ENCODE data around the gene MAT1A. TPM values are rescaled to one million over a fixed set of nuclear protein-coding genes. Genes with fewer than 3 reads are reported as not detected.

The MAT1A gene
- total RNA-seq, 5 donors from 2014 or later (not counting 1 experiment from before 2014, with no cell fraction given): 0.23 to 0.33 (median 0.28) TPM; not detected in 2

GRCh38 chr10:80268266-80268665 lies 21.2 kb downstream of the MAT1A start:
- Mint-ChIP-seq H3K9me3 (peaks cover 0 to 12% (median 0%) of the 10 kb centered on the region in 3 donors), H3K27me3 (peaks cover 9 to 10% of the 10 kb centered on the region in 2 donors), H3K36me3 (no peaks in the 10 kb centered on the region), H3K4me1 (no peaks in the 10 kb centered on the region), H3K27ac (no peak overlapping the region), H3K4me3 (no peak overlapping the region)
- Histone ChIP-seq H3K4me1 (ENCODE audit: control insufficient read depth in 1 of 2, extremely low read depth in 1 of 2, insufficient read depth in 2 of 2, low read length in 2 of 2) (no peaks in the 10 kb centered on the region), H3K4me3 (ENCODE audit: control insufficient read depth in 1 of 2, extremely low read depth in 1 of 2, low read length in 1 of 2) (no peak overlapping the region), H3K27me3 (replicated peaks in 1 of 2; ENCODE audit: control insufficient read depth in 2 of 2, extremely low read depth in 1 of 2, insufficient read depth in 2 of 2, low read length in 1 of 2) (peaks cover 0 to 22% of the 10 kb centered on the region in 2 experiments), H3K36me3 (ENCODE audit: control insufficient read depth in 2 of 2, extremely low read depth in 1 of 2, insufficient read depth in 1 of 2, low read length in 1 of 2) (no peaks in the 10 kb centered on the region), H3K9me3 (no peaks in the 10 kb centered on the region), H3K27ac (ENCODE audit: low read length) (no peak overlapping the region)
- no peak for DNase-seq
- POLR2A ChIA-PET: no interaction called here
- CTCF ChIA-PET: no interaction called here
- ATAC-seq (replicated peaks in 1 of 4): no peak
- WGBS (ENCODE audit: insufficient coverage): no CpG with 5 or more reads among the region's 2 CpGs

GRCh38 chr10:80266513-80266863 lies 23.0 kb downstream of the MAT1A start:
- H3K4me3 ChIP-seq (ENCODE audit: control insufficient read depth in 1 of 2, extremely low read depth in 1 of 2, low read length in 1 of 2): no peak overlapping the region
- Mint-ChIP-seq H3K4me1 (no peaks in the 10 kb centered on the region), H3K9me3 (peaks cover 0 to 16% (median 2%) of the 10 kb centered on the region in 3 donors), H3K27me3 (peaks cover 9 to 10% of the 10 kb centered on the region in 2 donors), H3K4me3 (no peak overlapping the region), H3K27ac (no peak overlapping the region), H3K36me3 (no peaks in the 10 kb centered on the region)
- DNase-seq (no peak), ATAC-seq (replicated peaks in 1 of 4) (no peak)
- peaks cover 0 to 13% of the 10 kb centered on the region in 2 experiments for H3K27me3 ChIP-seq (replicated peaks in 1 of 2; ENCODE audit: control insufficient read depth in 2 of 2, extremely low read depth in 1 of 2, insufficient read depth in 2 of 2, low read length in 1 of 2)
- H3K36me3 ChIP-seq (ENCODE audit: control insufficient read depth in 2 of 2, extremely low read depth in 1 of 2, insufficient read depth in 1 of 2, low read length in 1 of 2): no peaks in the 10 kb centered on the region
- ChIA-PET POLR2A (no interaction called here), CTCF (no interaction called here)
- WGBS (ENCODE audit: insufficient coverage): no CpG with 5 or more reads among the region's 4 CpGs
- no peak overlapping the region for H3K27ac ChIP-seq (ENCODE audit: low read length)
- H3K4me1 ChIP-seq (ENCODE audit: control insufficient read depth in 1 of 2, extremely low read depth in 1 of 2, insufficient read depth in 2 of 2, low read length in 2 of 2): no peaks in the 10 kb centered on the region
- H3K9me3 ChIP-seq: no peaks in the 10 kb centered on the region

- CTCF ChIA-PET: interaction anchor here (0.6 to 0.7 kb wide), 3 partner anchors 39 to 1138 kb away, joined by 3 to 5 read pairs (median 5); no protein-coding TSS in a partner anchor
Observed at GRCh38 chr10:80265740-80266512, 23.5 kb downstream of the MAT1A start.

GRCh38 chr10:80264081-80265056 lies 25.1 kb downstream of the MAT1A start:
- Mint-ChIP-seq H3K27me3 (peaks cover 4 to 6% of the 10 kb centered on the region in 2 donors), H3K4me1 (no peaks in the 10 kb centered on the region), H3K27ac (no peak overlapping the region), H3K36me3 (no peaks in the 10 kb centered on the region), H3K9me3 (peaks cover 0 to 16% (median 2%) of the 10 kb centered on the region in 3 donors), H3K4me3 (no peak overlapping the region)
- H3K4me1 ChIP-seq (ENCODE audit: control insufficient read depth in 1 of 2, extremely low read depth in 1 of 2, insufficient read depth in 2 of 2, low read length in 2 of 2): peaks cover 0 to 3% of the 10 kb centered on the region in 2 experiments
- no peak overlapping the region for H3K4me3 ChIP-seq (ENCODE audit: control insufficient read depth in 1 of 2, extremely low read depth in 1 of 2, low read length in 1 of 2)
- POLR2A ChIA-PET: no interaction called here
- 61% methylated on average over 12 of the region's 25 CpGs for WGBS (ENCODE audit: insufficient coverage)
- H3K27me3 ChIP-seq (replicated peaks in 1 of 2; ENCODE audit: control insufficient read depth in 2 of 2, extremely low read depth in 1 of 2, insufficient read depth in 2 of 2, low read length in 1 of 2): peaks cover 0 to 11% of the 10 kb centered on the region in 2 experiments
- CTCF ChIA-PET: no interaction called here
- ATAC-seq (replicated peaks in 1 of 4) (no peak), DNase-seq (no peak)
- no peak overlapping the region for H3K27ac ChIP-seq (ENCODE audit: low read length)
- no peaks in the 10 kb centered on the region for H3K36me3 ChIP-seq (ENCODE audit: control insufficient read depth in 2 of 2, extremely low read depth in 1 of 2, insufficient read depth in 1 of 2, low read length in 1 of 2)
- H3K9me3 ChIP-seq: no peaks in the 10 kb centered on the region

More at GRCh38 chr10:80265740-80266512, 23.5 kb downstream of the MAT1A start:
- Histone ChIP-seq H3K4me1 (ENCODE audit: control insufficient read depth in 1 of 2, extremely low read depth in 1 of 2, insufficient read depth in 2 of 2, low read length in 2 of 2) (no peaks in the 10 kb centered on the region), H3K27me3 (replicated peaks in 1 of 2; ENCODE audit: control insufficient read depth in 2 of 2, extremely low read depth in 1 of 2, insufficient read depth in 2 of 2, low read length in 1 of 2) (peaks cover 0 to 11% of the 10 kb centered on the region in 2 experiments), H3K27ac (ENCODE audit: low read length) (no peak overlapping the region), H3K36me3 (ENCODE audit: control insufficient read depth in 2 of 2, extremely low read depth in 1 of 2, insufficient read depth in 1 of 2, low read length in 1 of 2) (no peaks in the 10 kb centered on the region), H3K9me3 (no peaks in the 10 kb centered on the region), H3K4me3 (ENCODE audit: control insufficient read depth in 1 of 2, extremely low read depth in 1 of 2, low read length in 1 of 2) (no peak overlapping the region)
- Mint-ChIP-seq H3K36me3 (no peaks in the 10 kb centered on the region), H3K4me1 (no peaks in the 10 kb centered on the region), H3K4me3 (no peak overlapping the region), H3K27ac (no peak overlapping the region), H3K27me3 (peaks cover 4 to 6% of the 10 kb centered on the region in 2 donors), H3K9me3 (peaks cover 0 to 16% (median 2%) of the 10 kb centered on the region in 3 donors)
- DNase-seq: no peak
- WGBS (ENCODE audit: insufficient coverage): 72% methylated on average over 7 of the region's 15 CpGs
- ATAC-seq (replicated peaks in 1 of 4): no peak
- POLR2A ChIA-PET: no interaction called here

GRCh38 chr10:80261316-80262030 lies 28.0 kb downstream of the MAT1A start:
- H3K9me3 Mint-ChIP-seq: peaks cover 0 to 4% (median 2%) of the 10 kb centered on the region in 3 donors
- no peak for DNase-seq
- no peak overlapping the region for H3K27ac ChIP-seq (ENCODE audit: low read length)
- H3K36me3 Mint-ChIP-seq: no peaks in the 10 kb centered on the region
- H3K27me3 ChIP-seq (replicated peaks in 1 of 2; ENCODE audit: control insufficient read depth in 2 of 2, extremely low read depth in 1 of 2, insufficient read depth in 2 of 2, low read length in 1 of 2): peaks cover 0 to 11% of the 10 kb centered on the region in 2 experiments
- 91% methylated on average over 5 of the region's 6 CpGs for WGBS (ENCODE audit: insufficient coverage)
- H3K27ac Mint-ChIP-seq: no peak overlapping the region
- ChIA-PET POLR2A (no interaction called here), CTCF (no interaction called here)
- H3K9me3 ChIP-seq: no peaks in the 10 kb centered on the region
- no peak overlapping the region for H3K4me3 ChIP-seq (ENCODE audit: control insufficient read depth in 1 of 2, extremely low read depth in 1 of 2, low read length in 1 of 2)
- H3K36me3 ChIP-seq (ENCODE audit: control insufficient read depth in 2 of 2, extremely low read depth in 1 of 2, insufficient read depth in 1 of 2, low read length in 1 of 2): no peaks in the 10 kb centered on the region
- ATAC-seq (replicated peaks in 1 of 4): no peak
- H3K4me3 Mint-ChIP-seq: no peak overlapping the region
- peaks cover 0 to 3% of the 10 kb centered on the region in 2 experiments for H3K4me1 ChIP-seq (ENCODE audit: control insufficient read depth in 1 of 2, extremely low read depth in 1 of 2, insufficient read depth in 2 of 2, low read length in 2 of 2)
- H3K27me3 Mint-ChIP-seq: peaks cover 2 to 4% of the 10 kb centered on the region in 2 donors
- no peaks in the 10 kb centered on the region for H3K4me1 Mint-ChIP-seq

Data from T-cell (primary cell).